Renal cortex interstitium (tissue), 11 donors: Measurements from ENCODE around the gene KCNH2. TPM values are rescaled to one million over a fixed set of nuclear protein-coding genes. Genes with fewer than 3 reads are reported as not detected.

Source experiments
- DNase-seq, 11 donors: peaks; one replicate each; pipeline ENCODE4 v3.0.0-alpha.2; 2013; ENCODE audit warnings: low read depth in 9 of 11, low spot score in 4 of 11; ENCODE audit errors: extremely low read depth in 1 of 11
- polyA plus RNA-seq, 3 donors: library from polyadenylated mRNA; unstranded; fragments of 120-200 nt; gene quantifications; one replicate each; pipeline ENCODE4 v1.2.1, GENCODE V29; 2013; ENCODE audit not compliant: insufficient read length in 3 of 3

Gene KCNH2
- polyA plus RNA-seq, 3 donors = 13.6 to 21.8 (median 20.2) TPM

- DNase-seq = no peak
Measured at GRCh38 chr7:150968056-150968733, 9.9 kb downstream of the KCNH2 start.

DNA sequence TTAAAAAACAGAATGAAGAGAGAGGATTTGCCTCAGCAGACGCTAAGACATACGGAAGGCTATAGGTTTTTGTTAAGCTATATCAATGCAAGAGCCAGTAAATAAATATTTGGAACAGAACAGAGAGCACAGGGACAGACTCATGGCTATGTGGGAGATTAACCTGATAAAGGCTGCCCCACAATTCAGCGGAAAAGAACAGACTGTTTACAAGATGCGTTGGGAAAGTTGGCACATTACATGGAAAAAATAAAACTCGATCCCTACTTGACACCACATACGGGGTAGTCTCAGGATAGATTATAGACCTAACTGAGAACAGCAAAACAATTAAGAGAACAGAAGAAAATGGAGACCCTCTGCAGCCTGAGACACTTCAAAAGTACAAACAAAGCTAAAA, 10.8 kb downstream of the KCNH2 start:
- no peak for DNase-seq

- no peak for DNase-seq
Measured at GRCh38 chr7:150966002-150966401, 12.1 kb downstream of the KCNH2 start.

DNA sequence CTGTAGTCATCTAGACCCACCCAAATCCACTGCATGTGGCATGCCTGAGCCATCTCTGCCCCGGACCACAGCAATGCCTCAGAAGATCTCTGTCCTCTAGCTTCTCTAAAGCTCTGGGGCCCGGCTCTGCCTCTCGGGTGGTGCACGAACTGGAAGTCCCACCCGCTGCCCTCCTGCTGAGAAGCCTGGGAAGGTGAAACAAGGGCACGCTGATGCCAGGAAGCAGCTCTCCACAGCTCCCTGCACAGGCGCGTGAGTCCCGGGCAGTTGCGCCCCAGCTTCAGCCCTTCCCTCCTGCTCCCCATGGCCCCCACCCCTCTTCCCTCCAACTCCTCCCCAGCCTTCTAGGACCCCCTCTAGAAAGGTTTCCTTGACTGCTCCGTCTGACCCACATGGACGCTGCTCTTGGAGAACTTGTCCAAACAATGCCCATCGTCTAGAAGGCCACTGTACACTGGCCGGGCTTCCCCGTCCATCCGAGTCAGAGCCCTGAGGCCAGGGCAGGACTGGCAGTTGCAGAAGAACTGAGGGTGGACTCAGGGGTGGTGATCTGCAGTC, 12.8 kb downstream of the KCNH2 start:
- no peak for DNase-seq

- no peak for DNase-seq
Measured at GRCh38 chr7:150964593-150965111, 13.5 kb downstream of the KCNH2 start.

- DNase-seq = no peak
Measured at GRCh38 chr7:150963707-150964559, 14.2 kb downstream of the KCNH2 start.

GRCh38 chr7:150962553-150963399, 15.3 kb downstream of the KCNH2 start:
- no peak for DNase-seq

DNA sequence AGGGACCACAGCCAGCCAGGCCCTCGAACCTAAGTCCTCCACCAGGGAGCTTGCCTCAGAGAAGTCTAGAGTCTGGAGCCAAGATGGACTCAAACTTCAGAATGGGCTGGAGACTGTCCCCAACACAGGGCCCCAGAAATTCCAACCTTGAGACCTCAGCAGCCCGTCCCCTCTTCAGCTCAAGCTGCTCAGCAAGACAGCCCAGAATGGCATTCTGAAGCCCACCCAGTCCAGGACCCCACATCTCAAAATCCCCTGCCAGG, 15.9 kb downstream of the KCNH2 start:
- DNase-seq = no peak

DNA sequence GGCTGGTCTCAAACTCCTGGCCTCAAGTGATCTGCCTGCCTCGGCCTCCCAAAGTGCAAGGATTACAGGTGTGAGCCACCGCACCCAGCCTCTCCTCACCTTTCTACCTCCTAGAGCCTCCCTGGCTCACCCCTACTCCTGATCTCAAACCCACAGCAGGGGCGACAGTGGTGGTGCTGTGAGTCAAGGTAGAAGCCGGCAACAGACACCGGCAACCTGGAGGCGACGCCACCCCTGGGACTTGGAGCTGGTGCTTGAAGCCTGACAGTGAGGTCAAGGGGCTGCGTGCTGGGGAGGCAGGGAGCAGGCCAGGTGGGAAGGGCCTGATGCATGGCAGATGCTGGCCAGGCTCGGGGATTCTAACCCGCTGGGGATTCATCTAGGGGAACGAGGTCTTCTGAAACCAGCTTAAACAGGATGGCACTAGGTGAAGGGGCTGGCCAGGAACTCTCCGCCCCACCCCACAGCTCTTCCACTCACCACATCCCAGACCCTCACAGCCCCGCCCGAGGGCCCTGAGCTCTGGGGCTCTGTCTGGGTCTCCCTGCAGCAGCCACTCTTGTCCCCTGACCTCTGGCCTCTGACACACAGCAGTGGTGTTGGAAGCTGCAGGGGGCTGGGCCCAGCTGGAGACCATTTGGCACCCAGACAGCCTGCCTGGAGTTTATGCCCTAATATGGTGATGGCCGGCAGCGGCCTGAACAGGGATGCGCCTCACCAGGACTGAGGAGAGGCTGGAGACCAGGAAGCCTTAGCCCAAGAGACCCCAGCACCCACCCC, 16.4 kb downstream of the KCNH2 start:
- no peak for DNase-seq

DNA sequence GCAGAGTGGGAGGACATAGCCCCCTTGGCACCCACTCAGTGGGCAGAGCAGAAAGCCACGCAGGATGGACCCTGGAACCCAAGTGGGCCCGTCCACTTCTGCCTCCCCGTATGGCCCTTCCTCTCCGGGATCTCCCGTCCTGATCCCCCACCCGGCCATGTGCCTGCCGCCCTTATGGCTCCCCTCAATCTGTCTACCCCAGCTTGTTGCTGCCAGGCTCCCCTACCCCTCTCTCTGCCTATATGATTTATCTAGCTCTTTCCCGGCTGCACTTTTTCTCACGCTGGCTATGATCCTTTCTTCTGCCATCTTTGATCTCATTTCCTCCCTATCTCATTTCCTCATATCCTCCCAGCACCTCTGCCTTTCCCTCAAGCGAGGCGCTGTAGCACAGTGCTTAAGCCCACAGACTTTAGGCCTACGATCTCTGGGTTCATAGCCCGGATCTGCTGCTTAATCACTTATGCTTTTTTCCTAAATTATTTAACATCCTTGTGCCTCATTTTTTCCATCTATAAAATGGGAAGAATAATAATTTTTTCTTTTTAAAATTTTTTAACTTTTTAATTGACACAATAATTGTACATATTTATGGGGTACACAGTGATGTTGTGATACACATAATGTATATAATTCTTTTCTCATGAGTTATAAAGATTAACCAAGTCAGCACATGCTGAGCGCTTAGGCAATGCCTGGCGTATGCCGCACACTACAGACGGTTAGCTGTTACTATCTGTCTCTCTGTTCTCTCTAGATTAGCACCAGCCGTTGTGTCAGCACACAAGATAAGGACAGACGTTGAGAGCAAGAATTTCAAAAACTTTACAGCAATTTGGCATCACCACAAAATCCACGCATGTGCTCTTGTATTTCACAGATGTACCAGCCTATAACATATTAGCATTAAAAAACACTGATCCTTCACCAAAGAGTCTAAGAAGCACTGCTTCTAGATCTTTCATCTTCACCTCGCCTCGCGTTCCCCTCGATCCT, 18.1 kb downstream of the KCNH2 start:
- no peak for DNase-seq

GRCh38 chr7:150959081-150959480, 19.0 kb downstream of the KCNH2 start:
- DNase-seq = no peak

DNA sequence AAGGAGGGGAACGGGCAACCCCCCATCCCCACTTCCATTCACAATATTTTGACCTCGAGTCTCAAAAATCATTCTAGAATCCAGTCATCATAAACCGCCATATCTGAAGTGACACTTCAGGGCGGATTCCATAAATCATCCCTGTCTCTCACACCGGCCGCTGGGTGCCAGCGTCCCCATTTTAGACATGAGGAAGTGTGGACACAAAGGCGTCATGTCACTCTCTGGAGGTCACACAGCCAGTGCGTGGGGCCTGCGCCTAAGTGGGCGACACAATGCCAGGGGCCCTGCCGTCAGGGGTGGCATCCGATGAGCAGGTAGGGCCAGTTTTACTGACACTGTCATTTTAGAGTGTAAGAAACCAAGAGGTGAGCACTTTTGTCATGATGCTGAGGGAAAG, 19.5 kb downstream of the KCNH2 start:
- no peak for DNase-seq

- DNase-seq = no peak
Measured at GRCh38 chr7:150958062-150958552, 20.0 kb downstream of the KCNH2 start.

DNA sequence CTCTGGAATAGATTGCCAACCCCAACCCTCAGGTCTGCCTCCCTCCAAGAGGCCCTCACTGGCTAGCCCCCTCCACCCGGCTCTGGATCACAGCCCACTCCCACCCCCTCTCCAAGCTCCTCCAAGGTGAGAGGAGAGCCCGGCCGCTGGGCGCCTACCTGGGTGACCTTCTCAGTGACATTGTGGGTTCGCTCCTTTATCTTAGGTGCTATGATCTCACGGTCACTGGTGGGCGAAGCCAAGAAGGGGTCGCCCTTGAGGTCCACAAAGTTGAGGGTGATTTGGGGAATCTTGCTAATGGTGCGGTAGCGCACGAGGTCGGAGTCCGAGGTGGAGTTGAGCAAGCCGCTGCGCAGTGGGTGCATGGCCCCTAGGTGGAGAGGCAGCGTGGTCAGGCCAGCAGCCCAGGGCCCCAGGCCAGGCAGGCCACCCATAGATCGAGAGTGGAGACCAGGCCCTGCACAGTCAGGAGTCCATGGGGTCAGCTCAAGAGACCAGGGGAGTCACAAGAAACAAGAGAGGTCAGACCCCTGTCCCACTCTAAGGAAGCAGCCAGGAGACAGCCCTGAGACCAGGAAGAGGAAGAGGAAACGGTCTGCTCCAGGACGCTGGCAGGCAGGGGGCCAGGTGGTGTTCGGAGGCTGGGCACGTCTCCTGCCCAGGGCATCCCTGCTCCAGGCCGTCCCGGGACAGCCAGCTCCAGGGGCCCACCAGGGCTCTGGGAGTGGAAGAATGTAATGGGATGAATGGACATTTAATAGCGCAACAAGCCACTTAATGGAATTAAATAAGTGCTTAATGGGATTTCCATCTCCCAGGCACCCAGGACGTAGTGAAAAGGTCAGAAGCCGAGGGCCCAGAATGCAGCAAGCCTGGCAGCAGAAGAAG, 20.7 kb downstream of the KCNH2 start:
- no peak for DNase-seq

DNA sequence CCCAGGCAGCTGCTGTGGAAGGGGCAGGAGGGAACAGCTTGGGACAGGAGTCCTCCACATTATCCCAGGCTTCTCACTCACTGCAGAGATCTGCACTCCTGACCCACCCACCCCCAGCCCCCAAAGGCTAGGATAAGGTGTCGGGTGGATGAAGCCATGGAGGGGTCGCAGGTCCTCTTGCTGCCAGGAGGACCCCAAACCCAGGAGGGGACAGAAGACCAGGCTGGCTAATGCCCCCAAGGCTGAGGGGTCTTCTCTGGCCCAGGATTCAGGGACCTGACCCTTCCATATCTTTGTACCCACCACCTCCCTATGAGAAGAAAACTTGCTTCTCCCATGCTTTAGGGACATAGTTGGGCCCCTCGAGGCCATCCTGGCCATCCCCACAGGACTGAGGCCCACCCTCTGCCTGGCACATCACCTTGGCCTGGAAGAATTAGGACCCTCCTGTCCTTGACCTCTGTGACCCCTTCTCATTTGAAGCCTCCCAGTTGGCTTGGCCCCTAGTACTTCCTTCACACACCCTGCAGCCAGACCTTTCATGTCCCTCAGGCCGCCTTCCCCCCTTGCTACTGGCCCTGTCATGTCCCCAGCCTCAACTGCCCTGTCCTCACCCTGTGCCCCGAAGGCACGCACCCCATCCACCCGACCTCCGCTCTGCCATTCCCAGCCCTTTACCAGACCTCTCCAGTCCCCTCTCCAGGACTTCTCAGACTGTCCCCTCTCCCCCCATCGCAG, 21.6 kb downstream of the KCNH2 start:
- no peak for DNase-seq
